Thoracic aorta (tissue), 2 donors: ENCODE results near the gene CDC25C. TPM values are rescaled to one million over a fixed set of nuclear protein-coding genes. Genes with fewer than 3 reads are reported as not detected.
"Not testable (repeated sequence)": the region's sequence is repeated elsewhere in the genome, so short reads cannot be mapped to it uniquely, and the experiment has no call there.

Experiments used
- ATAC-seq: fragments of 150-250 bp; one replicate; pipeline ENCODE4 v1.8.0; 2017; ENCODE audit warnings: low read depth; ENCODE audit not compliant: insufficient number of reproducible peaks, low FRiP score
- DNase-seq: peaks from one replicate; pipeline ENCODE4 v3.0.0-alpha.2; 2020; ENCODE audit warnings: low spot score
- H3K27ac ChIP-seq, 2 donors: fragments of 200-600 bp; sonication (generic); 1 replicate in 1 of 2; 2 replicates in 1 of 2; pipeline ENCODE4 v1.5.1; 2016; ENCODE audit warnings: mild to moderate bottlenecking in 2 of 2, moderate library complexity in 2 of 2
- H3K27me3 ChIP-seq: fragments of 200-600 bp; sonication (generic); replicated peaks from 2 replicates; pipeline ENCODE4 v1.6.0; 2016; ENCODE audit warnings: mild to moderate bottlenecking; ENCODE audit not compliant: insufficient read depth
- H3K36me3 ChIP-seq: fragments of 200-600 bp; sonication (generic); one replicate; pipeline ENCODE4 v1.5.1; 2016
- H3K4me1 ChIP-seq, 2 donors: fragments of 200-600 bp; sonication (generic); 1 replicate in 1 of 2; 2 replicates in 1 of 2; pipeline versions ENCODE4 v1.5.1 to v1.6.0; 2016; ENCODE audit warnings: low read depth in 2 of 2, mild to moderate bottlenecking in 1 of 2; ENCODE audit not compliant: control insufficient read depth in 1 of 2
- H3K4me3 ChIP-seq: fragments of 200-600 bp; sonication (generic); 2 replicates; pipeline ENCODE4 v1.5.1; 2016; ENCODE audit warnings: mild to moderate bottlenecking
- H3K9me3 ChIP-seq: fragments of 200-600 bp; sonication (generic); 2 replicates; pipeline ENCODE4 v1.5.1; 2016
- total RNA-seq, 2 donors: library from RNA; depleted of rRNA; stranded (reverse); fragments of >200 nt; gene quantifications; one replicate each; pipeline versions ENCODE4 v1.1.0 to v1.2.3, GENCODE V29; 2016
- TF ChIP-seq, protein P1 (sequence below): fragments of 200-600 bp; sonication (generic); IDR thresholded peaks from one replicate; pipeline ENCODE4 v1.5.1; 2019; ENCODE audit warnings: antibody characterized with exemption

Gene CDC25C
- total RNA-seq, 2 donors from 2014 or later: not detected

GRCh38 chr5:138330813-138331448, 673 bp downstream of the CDC25C start:
- H3K4me3 ChIP-seq: peak overlapping the region; percentile 78
- no peaks in the 10 kb centered on the region for H3K9me3 ChIP-seq
- peaks cover 6 to 14% of the 10 kb centered on the region in 2 donors for H3K4me1 ChIP-seq
- TF ChIP-seq, protein P1, sequence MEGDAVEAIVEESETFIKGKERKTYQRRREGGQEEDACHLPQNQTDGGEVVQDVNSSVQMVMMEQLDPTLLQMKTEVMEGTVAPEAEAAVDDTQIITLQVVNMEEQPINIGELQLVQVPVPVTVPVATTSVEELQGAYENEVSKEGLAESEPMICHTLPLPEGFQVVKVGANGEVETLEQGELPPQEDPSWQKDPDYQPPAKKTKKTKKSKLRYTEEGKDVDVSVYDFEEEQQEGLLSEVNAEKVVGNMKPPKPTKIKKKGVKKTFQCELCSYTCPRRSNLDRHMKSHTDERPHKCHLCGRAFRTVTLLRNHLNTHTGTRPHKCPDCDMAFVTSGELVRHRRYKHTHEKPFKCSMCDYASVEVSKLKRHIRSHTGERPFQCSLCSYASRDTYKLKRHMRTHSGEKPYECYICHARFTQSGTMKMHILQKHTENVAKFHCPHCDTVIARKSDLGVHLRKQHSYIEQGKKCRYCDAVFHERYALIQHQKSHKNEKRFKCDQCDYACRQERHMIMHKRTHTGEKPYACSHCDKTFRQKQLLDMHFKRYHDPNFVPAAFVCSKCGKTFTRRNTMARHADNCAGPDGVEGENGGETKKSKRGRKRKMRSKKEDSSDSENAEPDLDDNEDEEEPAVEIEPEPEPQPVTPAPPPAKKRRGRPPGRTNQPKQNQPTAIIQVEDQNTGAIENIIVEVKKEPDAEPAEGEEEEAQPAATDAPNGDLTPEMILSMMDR: no peak
- ATAC-seq (no peak), DNase-seq (no peak)
- no peak overlapping the region for H3K27ac ChIP-seq
- H3K36me3 ChIP-seq: no peaks in the 10 kb centered on the region
- H3K27me3 ChIP-seq: no peaks in the 10 kb centered on the region

- H3K27ac ChIP-seq, H3K9me3 ChIP-seq, H3K4me1 ChIP-seq, H3K36me3 ChIP-seq, H3K27me3 ChIP-seq, H3K4me3 ChIP-seq, ATAC-seq, DNase-seq: not testable (repeated sequence)
Observed at GRCh38 chr5:138318211-138318610, 13.4 kb downstream of the CDC25C start.

GRCh38 chr5:138316355-138316754, 15.2 kb downstream of the CDC25C start:
- ATAC-seq: no peak
- Histone ChIP-seq H3K9me3 (no peaks in the 10 kb centered on the region), H3K4me3 (no peak overlapping the region), H3K36me3 (no peaks in the 10 kb centered on the region), H3K27me3 (no peaks in the 10 kb centered on the region), H3K27ac (no peak overlapping the region), H3K4me1 (no peaks in the 10 kb centered on the region)
- TF ChIP-seq, protein P1: no peak
- DNase-seq: no peak

DNA sequence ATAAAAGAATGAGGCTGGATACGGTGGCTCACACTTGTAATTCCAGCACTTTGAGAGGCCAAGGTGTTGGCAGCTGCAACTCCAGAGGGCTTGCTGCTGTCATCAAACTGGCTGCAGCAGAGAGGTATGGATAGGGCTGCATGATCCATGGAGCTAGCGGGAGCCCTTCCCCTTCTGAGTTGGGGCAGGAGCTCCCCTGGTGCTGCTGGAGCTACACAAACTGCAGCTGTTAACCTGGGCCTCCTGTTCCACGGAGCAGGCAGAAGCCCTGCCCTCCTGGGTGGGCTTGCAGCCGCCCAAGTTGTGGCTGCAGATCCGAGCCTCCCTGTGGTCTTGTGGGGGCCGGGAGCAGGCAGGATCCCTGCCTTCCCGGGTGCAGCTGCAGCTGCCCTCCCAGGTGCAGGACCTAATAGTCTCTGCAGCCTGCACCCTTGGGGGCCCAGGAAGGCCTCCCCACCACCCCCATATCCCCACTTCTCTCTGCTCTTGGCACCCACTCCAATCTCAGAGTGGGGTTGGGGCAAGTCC, 15.8 kb downstream of the CDC25C start:
- no peak for ATAC-seq
- Histone ChIP-seq H3K4me3 (no peak overlapping the region), H3K9me3 (no peaks in the 10 kb centered on the region), H3K36me3 (no peaks in the 10 kb centered on the region), H3K27ac (no peak overlapping the region), H3K4me1 (no peaks in the 10 kb centered on the region), H3K27me3 (no peaks in the 10 kb centered on the region)
- no peak for DNase-seq
- TF ChIP-seq, protein P1: no peak

- H3K36me3 ChIP-seq: no peaks in the 10 kb centered on the region
- no peak overlapping the region for H3K4me3 ChIP-seq
- peak; percentile 21 for DNase-seq
- peaks cover 0 to 5% of the 10 kb centered on the region in 2 donors for H3K4me1 ChIP-seq
- no peak overlapping the region for H3K27ac ChIP-seq
- no peaks in the 10 kb centered on the region for H3K27me3 ChIP-seq
- no peaks in the 10 kb centered on the region for H3K9me3 ChIP-seq
- TF ChIP-seq, protein P1: no peak
- no peak for ATAC-seq
Observed at GRCh38 chr5:138305797-138306196, 25.8 kb downstream of the CDC25C start.

- Histone ChIP-seq H3K36me3 (no peaks in the 10 kb centered on the region), H3K27me3 (no peaks in the 10 kb centered on the region), H3K27ac (no peak overlapping the region), H3K4me3 (no peak overlapping the region), H3K4me1 (peaks cover 0 to 5% of the 10 kb centered on the region in 2 donors), H3K9me3 (no peaks in the 10 kb centered on the region)
- no peak for ATAC-seq
- TF ChIP-seq, protein P1: no peak
- no peak for DNase-seq
Observed at GRCh38 chr5:138303372-138303771, 28.2 kb downstream of the CDC25C start.
